PC-3 (cell line): ENCODE results near the gene LRRC28. TPM values are rescaled to one million over a fixed set of nuclear protein-coding genes. Genes with fewer than 3 reads are reported as not detected.

Source experiments
- ATAC-seq: fragments of 200-7000 bp; cut with Tn5 transposase; 2 replicates; pipeline ENCODE4 v1.9.1; 2020; ENCODE audit warnings: mild to moderate bottlenecking, moderate library complexity
- BruUV-seq: library from RNA; stranded (reverse); fragments of 400-500 nt; replicated peaks from 2 replicates; lab custom pipeline; 2021; lab: Mats Ljungman, UMichigan
- CTCF ChIA-PET: fragments of 300-600 bp; sonication (Branson Sonifier 250); formaldehyde crosslinking; loops from one replicate; lab custom pipeline; 2022; ENCODE audit warnings: antibody characterized with exemption; lab: Charles Lee
- POLR2A ChIA-PET: fragments of 300-600 bp; sonication (Branson Sonifier 250); formaldehyde crosslinking; loops from one replicate; lab custom pipeline; 2022; ENCODE audit warnings: antibody characterized with exemption; ENCODE audit not compliant: unreplicated experiment; lab: Charles Lee
- DNase-seq: peaks from one replicate; pipeline ENCODE4 v3.0.0-alpha.2; 2015
- H2AFZ ChIP-seq: fragments of 300-600 bp; sonication (generic); 2 replicates; pipeline ENCODE4 v1.6.0; 2016; ENCODE audit warnings: antibody characterized with exemption, low read length
- H3F3A ChIP-seq: fragments of 300-600 bp; sonication (generic); one replicate; pipeline ENCODE4 v1.6.0; 2017; ENCODE audit warnings: antibody characterized with exemption, low read length, control low read depth, mild to moderate bottlenecking; ENCODE audit not compliant: unreplicated experiment
- H3K27ac ChIP-seq: fragments of 300-600 bp; sonication (generic); 2 replicates; pipeline ENCODE4 v1.5.1; 2016; ENCODE audit warnings: mild to moderate bottlenecking, low read length
- H3K27me3 ChIP-seq: fragments of 300-600 bp; sonication (generic); 2 replicates; pipeline ENCODE4 v1.6.1; 2016; ENCODE audit warnings: low read length, mixed read lengths
- H3K36me3 ChIP-seq: fragments of 300-600 bp; sonication (generic); 2 replicates; pipeline ENCODE4 v1.6.1; 2016; ENCODE audit warnings: low read depth, mixed run types, low read length, mixed read lengths
- H3K4me1 ChIP-seq: fragments of 300-600 bp; sonication (generic); 2 replicates; pipeline ENCODE4 v1.5.1; 2016; ENCODE audit warnings: low read length; ENCODE audit not compliant: insufficient read depth
- H3K4me2 ChIP-seq: fragments of 300-600 bp; sonication (generic); 2 replicates; pipeline ENCODE4 v1.6.0; 2016; ENCODE audit warnings: low read length
- H3K4me3 ChIP-seq: fragments of 300-600 bp; sonication (generic); 2 replicates; pipeline ENCODE4 v1.5.1; 2016; ENCODE audit warnings: mild to moderate bottlenecking, low read length, mixed read lengths
- H3K79me2 ChIP-seq: fragments of 300-600 bp; sonication (generic); 2 replicates; pipeline ENCODE4 v1.6.1; 2017; ENCODE audit warnings: low read length, mixed read lengths
- H3K9ac ChIP-seq: fragments of 300-600 bp; sonication (generic); 2 replicates; pipeline ENCODE4 v1.6.0; 2016; ENCODE audit warnings: mild to moderate bottlenecking, low read length
- H3K9me2 ChIP-seq: fragments of 300-600 bp; sonication (generic); replicated peaks from 2 replicates; pipeline ENCODE4 v1.6.1; 2016; ENCODE audit warnings: mixed run types, low read length, mixed read lengths
- H3K9me3 ChIP-seq: fragments of 300-600 bp; sonication (generic); 2 replicates; pipeline ENCODE4 v1.6.1; 2016; ENCODE audit warnings: low read length, mixed read lengths
- H4K20me1 ChIP-seq: fragments of 300-600 bp; sonication (generic); 2 replicates; pipeline ENCODE4 v1.6.1; 2016; ENCODE audit warnings: low read length, mixed read lengths
- EZH2 ChIP-seq: fragments of 300-600 bp; sonication (generic); IDR thresholded peaks from one replicate; pipeline ENCODE4 v1.6.1; 2017; ENCODE audit warnings: antibody characterized with exemption, mild to moderate bottlenecking, low read length; ENCODE audit not compliant: unreplicated experiment
- EZH2phosphoT487 ChIP-seq: fragments of 300-600 bp; sonication (generic); IDR thresholded peaks from 2 replicates; pipeline ENCODE4 v1.6.1; 2018; ENCODE audit warnings: mild to moderate bottlenecking, antibody characterized with exemption, low read length, borderline replicate concordance
- intact Hi-C: fragments of 100-400 bp; cut with micrococcal nuclease; formaldehyde crosslinking; loops from 2 replicates; pipeline ENCODE4 v1.9.0; 2023
- total RNA-seq: library from RNA; depleted of rRNA; stranded (reverse); fragments of >200 nt; gene quantifications from 2 replicates; pipeline ENCODE4 v1.2.3, GENCODE V29; 2014
- TF ChIP-seq, protein P1 (sequence below): fragments of 300-600 bp; sonication (generic); conservative IDR thresholded peaks from 2 replicates; pipeline ENCODE4 v1.5.1; 2017; ENCODE audit warnings: antibody characterized with exemption, low read depth, mild to moderate bottlenecking, low read length

Gene LRRC28
- total RNA-seq, 1 experiment from 2014 or later: 10.6 TPM

DNA sequence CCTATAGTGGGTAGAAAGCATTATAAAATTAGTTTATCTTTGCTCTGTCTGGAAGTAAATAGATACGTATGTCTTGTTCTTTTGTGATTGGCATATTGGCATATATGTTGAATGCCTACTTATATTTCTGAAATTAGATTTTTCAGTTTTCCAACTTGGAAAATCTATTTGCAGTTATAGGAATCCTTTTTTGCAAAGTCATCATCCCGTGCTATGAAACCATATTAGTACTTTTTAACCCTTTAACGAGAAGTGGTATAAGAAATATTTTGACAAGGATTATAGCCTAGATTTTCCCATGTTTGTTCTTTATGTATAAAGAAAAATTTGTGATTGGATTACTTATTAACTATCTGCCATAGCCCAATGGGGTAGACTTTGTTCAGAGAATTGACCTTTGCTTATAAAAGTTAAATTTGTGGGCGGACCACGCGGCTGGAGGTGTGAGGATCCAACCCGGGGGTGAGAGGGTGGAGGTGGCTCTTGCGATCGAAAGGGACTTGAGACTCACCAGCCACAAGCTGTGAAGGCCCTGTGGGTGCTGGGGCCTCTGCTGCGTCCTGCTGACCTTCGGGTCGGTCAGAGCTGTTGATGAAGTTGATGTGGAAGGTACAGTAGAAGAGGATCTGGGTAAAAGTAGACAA lies 5.9 kb downstream of the LRRC28 start:
- H4K20me1 ChIP-seq: no peaks in the 10 kb centered on the region
- POLR2A ChIA-PET: no interaction called here
- H3K79me2 ChIP-seq: peaks cover 5% of the 10 kb centered on the region; the same call in 1 of the 2 replicates
- no peak overlapping the region for H2AFZ ChIP-seq
- no peak overlapping the region for H3K27ac ChIP-seq
- intact Hi-C loops: no loop called here
- H3K9me2 ChIP-seq: no peaks in the 10 kb centered on the region
- TF ChIP-seq EZH2: no peak
- no peak for TF ChIP-seq EZH2phosphoT487
- TF ChIP-seq, protein P1, sequence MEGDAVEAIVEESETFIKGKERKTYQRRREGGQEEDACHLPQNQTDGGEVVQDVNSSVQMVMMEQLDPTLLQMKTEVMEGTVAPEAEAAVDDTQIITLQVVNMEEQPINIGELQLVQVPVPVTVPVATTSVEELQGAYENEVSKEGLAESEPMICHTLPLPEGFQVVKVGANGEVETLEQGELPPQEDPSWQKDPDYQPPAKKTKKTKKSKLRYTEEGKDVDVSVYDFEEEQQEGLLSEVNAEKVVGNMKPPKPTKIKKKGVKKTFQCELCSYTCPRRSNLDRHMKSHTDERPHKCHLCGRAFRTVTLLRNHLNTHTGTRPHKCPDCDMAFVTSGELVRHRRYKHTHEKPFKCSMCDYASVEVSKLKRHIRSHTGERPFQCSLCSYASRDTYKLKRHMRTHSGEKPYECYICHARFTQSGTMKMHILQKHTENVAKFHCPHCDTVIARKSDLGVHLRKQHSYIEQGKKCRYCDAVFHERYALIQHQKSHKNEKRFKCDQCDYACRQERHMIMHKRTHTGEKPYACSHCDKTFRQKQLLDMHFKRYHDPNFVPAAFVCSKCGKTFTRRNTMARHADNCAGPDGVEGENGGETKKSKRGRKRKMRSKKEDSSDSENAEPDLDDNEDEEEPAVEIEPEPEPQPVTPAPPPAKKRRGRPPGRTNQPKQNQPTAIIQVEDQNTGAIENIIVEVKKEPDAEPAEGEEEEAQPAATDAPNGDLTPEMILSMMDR: no peak
- H3K9ac ChIP-seq: no peak overlapping the region
- no peak overlapping the region for H3K4me2 ChIP-seq
- no peaks in the 10 kb centered on the region for H3K27me3 ChIP-seq
- no peaks in the 10 kb centered on the region for H3K9me3 ChIP-seq
- H3K4me1 ChIP-seq: peaks cover 18% of the 10 kb centered on the region
- no TSS peak for BruUV-seq
- H3K36me3 ChIP-seq: 0 out of 2 replicates have a peak, but pooled peaks cover 3% of the 10 kb centered on the region
- no peak for DNase-seq
- no peak for ATAC-seq
- peaks cover 3% of the 10 kb centered on the region for H3F3A ChIP-seq
- CTCF ChIA-PET: no interaction called here
- H3K4me3 ChIP-seq: no peak overlapping the region

DNA sequence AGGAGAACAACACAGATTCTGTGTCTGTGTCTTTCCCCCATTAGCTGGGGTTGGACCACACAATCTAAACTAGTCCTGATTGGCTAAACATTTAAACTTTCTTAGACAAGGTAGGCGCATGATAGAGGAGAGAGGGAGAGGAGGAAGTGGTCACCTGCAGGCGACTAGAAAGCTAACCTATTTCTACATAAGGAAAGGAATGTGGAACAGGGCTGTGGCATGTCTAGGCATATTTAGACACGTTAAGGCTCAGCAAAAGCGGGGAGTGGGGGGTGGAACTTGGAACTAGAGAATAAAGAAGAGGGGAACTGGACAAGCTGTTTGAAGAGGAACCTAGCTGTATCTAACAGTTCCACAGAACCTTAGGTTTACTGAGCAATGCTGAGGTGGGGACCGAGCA lies 12.8 kb downstream of the LRRC28 start:
- H3K4me2 ChIP-seq: no peak overlapping the region
- no peaks in the 10 kb centered on the region for H3K4me1 ChIP-seq
- POLR2A ChIA-PET: no interaction called here
- DNase-seq (no peak), ATAC-seq (no peak)
- H2AFZ ChIP-seq: no peak overlapping the region
- no peaks in the 10 kb centered on the region for H3F3A ChIP-seq
- no TSS peak for BruUV-seq
- H4K20me1 ChIP-seq: no peaks in the 10 kb centered on the region
- H3K9me3 ChIP-seq: no peaks in the 10 kb centered on the region
- intact Hi-C loops: no loop called here
- CTCF ChIA-PET: no interaction called here
- H3K36me3 ChIP-seq: no peaks in the 10 kb centered on the region
- H3K4me3 ChIP-seq: no peak overlapping the region
- no peaks in the 10 kb centered on the region for H3K27me3 ChIP-seq
- H3K27ac ChIP-seq: no peak overlapping the region
- TF ChIP-seq, protein P1: no peak
- TF ChIP-seq EZH2phosphoT487 (no peak), EZH2 (no peak)
- H3K9ac ChIP-seq: no peak overlapping the region
- H3K79me2 ChIP-seq: no peaks in the 10 kb centered on the region
- H3K9me2 ChIP-seq: no peaks in the 10 kb centered on the region

DNA sequence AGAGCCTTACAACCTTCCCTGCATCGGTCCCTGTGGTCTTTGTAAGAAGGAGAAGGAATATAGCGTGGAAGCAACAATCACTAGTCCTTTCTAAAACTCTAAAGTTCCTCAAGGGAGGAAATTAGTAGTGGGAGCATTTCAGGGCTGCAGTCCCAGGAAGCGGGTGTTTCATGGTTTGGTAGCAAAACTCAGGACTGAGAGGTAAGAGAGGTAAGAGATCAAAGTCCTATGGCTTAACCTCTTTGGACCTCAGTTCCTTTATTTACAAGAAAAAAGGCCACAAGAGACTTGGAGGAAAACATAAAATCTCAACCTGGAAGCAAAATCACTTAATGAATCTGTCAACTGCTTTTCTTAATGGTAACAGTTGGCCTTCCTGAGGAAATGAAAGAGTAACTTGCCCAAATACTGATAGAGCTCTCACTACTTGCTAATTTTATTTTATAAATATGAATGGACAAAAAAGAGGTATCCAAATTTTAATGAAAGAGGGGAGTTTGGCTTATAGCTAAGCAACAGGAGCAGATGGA lies 14.3 kb downstream of the LRRC28 start:
- Histone ChIP-seq H3K36me3 (no peaks in the 10 kb centered on the region), H3K27ac (no peak overlapping the region), H3K4me2 (no peak overlapping the region), H3K4me1 (no peaks in the 10 kb centered on the region), H3F3A (no peaks in the 10 kb centered on the region), H3K9me3 (no peaks in the 10 kb centered on the region), H3K27me3 (no peaks in the 10 kb centered on the region), H3K9me2 (no peaks in the 10 kb centered on the region), H3K9ac (no peak overlapping the region), H4K20me1 (no peaks in the 10 kb centered on the region), H3K4me3 (no peak overlapping the region), H3K79me2 (no peaks in the 10 kb centered on the region), H2AFZ (no peak overlapping the region)
- DNase-seq (no peak), ATAC-seq (no peak)
- ChIA-PET CTCF (no interaction called here), POLR2A (no interaction called here)
- intact Hi-C loops: no loop called here
- BruUV-seq: no TSS peak
- TF ChIP-seq EZH2 (no peak), EZH2phosphoT487 (no peak)
- TF ChIP-seq, protein P1: no peak
